Choroid plexus epithelial cell (primary cell): Measurements from ENCODE around the gene MAPK9.

ENCODE experiments used
- DNase-seq: peaks from one replicate; pipeline ENCODE4 v3.0.0-alpha.2; 2010; ENCODE audit warnings: low read depth
- H3K4me3 ChIP-seq: 2 replicates; pipeline ENCODE4 v1.5.1; 2011; ENCODE audit warnings: low read depth, mild to moderate bottlenecking, control low read depth, low read length, moderate library complexity
- CTCF ChIP-seq: conservative IDR thresholded peaks from 2 replicates; pipeline ENCODE4 v1.5.1; 2011; ENCODE audit warnings: low read depth, mild to moderate bottlenecking, control low read depth, inconsistent platforms, low read length, moderate library complexity

The MAPK9 gene

GRCh38 chr5:180238631-180239030, 53.3 kb downstream of the MAPK9 start:
- H3K4me3 ChIP-seq, result no peak overlapping the region
- no peak for DNase-seq
- TF ChIP-seq CTCF, result no peak

GRCh38 chr5:180235846-180236245, 56.0 kb downstream of the MAPK9 start:
- no peak for TF ChIP-seq CTCF
- no peak for DNase-seq
- no peak overlapping the region for H3K4me3 ChIP-seq

DNA sequence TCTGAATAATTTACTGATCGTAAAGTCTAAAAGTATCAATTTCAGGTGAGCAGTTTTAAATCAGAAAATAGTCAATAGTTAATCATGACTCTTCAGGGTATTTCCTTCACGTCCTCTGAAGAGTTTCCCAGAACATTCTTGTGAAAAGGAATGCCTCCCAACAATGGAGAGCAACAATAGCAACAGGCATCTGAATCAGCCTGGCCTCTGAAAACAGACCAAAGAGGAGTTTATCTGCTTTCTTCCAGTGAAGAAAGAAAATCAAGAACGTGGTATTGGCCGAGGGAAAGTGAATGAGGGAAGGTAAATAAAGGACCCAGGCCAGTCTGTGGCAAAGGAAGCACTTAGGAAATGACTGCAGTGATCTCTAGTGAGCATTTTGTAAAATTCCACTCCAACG, 56.8 kb downstream of the MAPK9 start:
- DNase-seq, result no peak
- no peak for TF ChIP-seq CTCF
- no peak overlapping the region for H3K4me3 ChIP-seq

DNA sequence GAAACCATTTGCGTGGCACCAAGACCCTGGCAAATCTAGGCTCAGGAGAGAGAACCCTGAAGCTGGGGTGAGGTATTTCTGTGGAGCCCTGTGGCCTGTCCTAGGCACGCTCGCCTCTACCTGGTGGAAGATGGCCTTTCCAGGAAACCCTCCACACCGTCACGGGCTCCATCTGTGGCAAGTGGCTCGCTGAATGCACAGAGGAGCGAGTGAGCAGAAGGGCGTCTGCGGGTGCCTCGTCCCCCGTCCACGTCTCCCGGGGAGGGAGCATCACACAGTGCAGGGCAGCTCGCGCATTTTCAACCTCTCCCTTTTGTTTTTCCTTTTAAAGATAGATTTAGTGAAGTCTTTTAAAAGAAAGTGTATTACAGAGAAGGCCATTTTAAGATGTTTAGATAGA, 57.6 kb downstream of the MAPK9 start:
- no peak for TF ChIP-seq CTCF
- no peak overlapping the region for H3K4me3 ChIP-seq
- no peak for DNase-seq

DNA sequence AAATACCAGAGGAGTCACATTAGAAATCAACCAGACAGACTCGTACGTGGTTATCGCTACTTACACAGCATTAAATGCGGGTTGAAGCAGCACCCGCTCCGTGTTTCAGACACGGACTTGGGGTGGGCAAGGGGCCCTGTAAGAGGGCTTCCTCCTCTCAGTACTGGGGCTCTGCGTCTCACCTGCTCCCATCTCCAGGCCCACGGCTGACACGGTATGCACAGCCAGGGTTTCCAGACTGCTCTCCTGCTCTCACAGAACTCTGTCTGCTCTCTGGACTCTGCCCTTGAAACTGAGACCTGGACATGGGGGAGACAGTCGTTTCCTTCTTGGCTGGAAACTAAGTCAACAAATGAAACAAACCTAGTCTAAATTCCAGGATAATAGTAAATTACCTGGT, 58.2 kb downstream of the MAPK9 start:
- no peak overlapping the region for H3K4me3 ChIP-seq
- DNase-seq, result no peak
- no peak for TF ChIP-seq CTCF

- TF ChIP-seq CTCF, result no peak
- H3K4me3 ChIP-seq, result no peak overlapping the region
These were observed 61.9 kb downstream of the MAPK9 start for GRCh38 chr5:180230017-180230416.

DNA sequence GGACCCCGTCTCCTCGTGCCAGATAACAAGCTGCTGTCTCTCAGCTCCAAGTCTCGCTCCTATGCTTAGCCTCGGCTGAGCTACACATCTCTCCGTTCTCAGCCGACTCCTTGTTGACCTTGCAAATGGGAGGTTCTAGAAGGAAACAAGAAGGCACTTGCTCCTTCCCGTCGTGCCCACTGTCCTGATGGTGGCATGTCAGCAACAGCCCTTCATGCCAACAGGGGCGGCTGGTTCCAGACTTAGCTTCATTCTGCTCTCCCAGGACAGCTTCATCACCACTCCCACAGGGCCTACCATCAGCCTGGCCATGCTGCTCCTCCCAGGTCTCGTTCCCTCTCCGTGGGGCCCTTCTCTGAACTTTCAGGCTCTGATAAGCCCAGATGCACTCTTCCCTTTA, 69.8 kb downstream of the MAPK9 start:
- DNase-seq, result no peak
- no peak overlapping the region for H3K4me3 ChIP-seq
- TF ChIP-seq CTCF, result no peak

More at GRCh38 chr5:180230017-180230416, 61.9 kb downstream of the MAPK9 start:
- no peak for DNase-seq
